Activated naive CD4-positive, alpha-beta T cell treated with anti-CD3 and anti-CD28 coated beads, Interleukin-2, amount 10 ng/mL, durations not matched to agents 7 days and 5 days (primary cell): ENCODE results near the gene PLEKHO2.
"Not testable (repeated sequence)": the region's sequence is repeated elsewhere in the genome, so short reads cannot be mapped to it uniquely, and the experiment has no call there.

ENCODE experiments used
- CTCF ChIA-PET: fragments of 350-600 bp; sonication (Branson Sonifier 250); formaldehyde crosslinking; loops from one replicate; lab custom pipeline; 2021; ENCODE audit warnings: antibody characterized with exemption; lab: Charles Lee
- DNase-seq: peaks from one replicate; pipeline ENCODE4 v3.0.0-alpha.2; 2020
- H3K27ac Mint-ChIP-seq: one replicate; pipeline ENCODE4 v1.8.0; 2021; ENCODE audit warnings: mild to moderate bottlenecking, moderate library complexity, mixed read lengths
- H3K27me3 Mint-ChIP-seq: one replicate; pipeline ENCODE4 v1.8.0; 2021; ENCODE audit warnings: mild to moderate bottlenecking, mixed read lengths
- H3K36me3 Mint-ChIP-seq: one replicate; pipeline ENCODE4 v1.8.0; 2021; ENCODE audit warnings: mixed read lengths
- H3K4me1 Mint-ChIP-seq: one replicate; pipeline ENCODE4 v1.8.0; 2021; ENCODE audit warnings: mixed read lengths
- H3K4me3 Mint-ChIP-seq: one replicate; pipeline ENCODE4 v1.8.0; 2021; ENCODE audit warnings: mild to moderate bottlenecking, moderate library complexity, mixed read lengths
- H3K9me3 Mint-ChIP-seq: one replicate; pipeline ENCODE4 v1.8.0; 2021; ENCODE audit warnings: mixed read lengths

Gene PLEKHO2

DNA sequence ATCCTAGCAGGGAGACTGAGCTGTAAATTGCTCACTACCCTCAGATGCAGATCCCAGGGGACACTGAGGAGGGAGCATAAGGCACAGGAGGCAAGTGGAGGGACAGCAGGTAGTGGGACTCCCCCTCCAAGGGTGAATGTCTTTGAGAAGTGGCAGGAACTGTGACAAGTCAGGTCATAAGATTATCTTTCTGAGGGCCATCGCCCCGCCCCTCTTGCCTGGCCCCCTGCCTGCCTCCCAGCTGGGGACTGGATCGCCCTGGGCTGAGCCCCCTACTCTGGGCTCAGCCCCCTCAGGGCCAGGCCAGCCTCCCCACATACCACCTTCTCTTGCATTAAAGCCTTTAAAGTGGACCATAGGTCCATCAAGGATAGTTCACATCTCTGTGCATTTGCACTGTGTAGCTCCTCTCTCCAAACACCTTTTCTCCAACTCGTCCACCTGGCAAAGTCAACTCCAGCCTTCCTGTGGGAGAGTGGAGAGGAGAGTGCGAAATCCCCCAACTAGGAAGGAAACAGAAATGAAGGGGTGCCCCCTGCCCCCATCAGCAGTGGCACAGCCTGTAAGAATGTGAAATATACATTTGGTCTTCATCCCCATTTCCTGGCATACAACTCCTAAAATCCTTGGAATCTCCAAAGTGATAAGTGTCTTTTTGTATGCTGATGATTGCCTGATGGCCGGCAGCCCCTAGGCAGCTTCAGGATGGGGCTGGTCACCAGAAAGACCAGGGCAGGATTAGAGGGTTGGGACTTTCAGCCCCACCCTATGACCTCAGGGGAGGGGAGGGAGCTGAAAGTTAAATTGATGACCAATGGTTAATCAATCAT, 31.0 kb upstream of the PLEKHO2 start:
- CTCF ChIA-PET: interaction anchor here (0.7 to 5.0 kb wide), 19 partner anchors 9 to 116 kb away, joined by 3 to 55 read pairs (median 4); partner anchors contain the start of gene ANKDD1A
- Mint-ChIP-seq H3K27ac (no peak overlapping the region), H3K4me1 (no peaks in the 10 kb centered on the region), H3K9me3 (no peaks in the 10 kb centered on the region), H3K36me3 (peaks cover 6% of the 10 kb centered on the region), H3K27me3 (peaks cover 50% of the 10 kb centered on the region), H3K4me3 (no peak overlapping the region)
- no peak for DNase-seq

DNA sequence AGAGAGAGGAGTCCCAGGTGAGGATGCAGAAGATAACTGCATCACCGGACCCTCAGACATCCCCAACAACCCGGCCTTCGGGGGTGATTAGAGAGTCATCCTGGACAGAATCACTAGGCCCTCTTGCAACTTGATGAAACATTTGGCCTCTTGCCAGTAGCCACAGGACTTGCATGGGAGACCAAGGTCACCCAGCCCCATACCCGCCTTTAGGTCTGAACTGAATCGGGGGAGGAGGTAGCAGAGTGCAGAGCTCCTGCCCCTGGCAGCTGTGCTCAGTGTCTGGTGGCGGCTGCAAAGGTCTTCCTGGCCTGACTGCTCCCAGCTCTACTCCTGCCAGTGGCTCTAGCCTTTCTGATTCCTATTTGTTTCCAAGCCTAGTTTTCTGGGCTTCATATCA, 28.6 kb upstream of the PLEKHO2 start:
- no peaks in the 10 kb centered on the region for H3K4me1 Mint-ChIP-seq
- peaks cover 12% of the 10 kb centered on the region for H3K36me3 Mint-ChIP-seq
- H3K9me3 Mint-ChIP-seq: no peaks in the 10 kb centered on the region
- no peak for DNase-seq
- H3K27ac Mint-ChIP-seq: no peak overlapping the region
- H3K4me3 Mint-ChIP-seq: no peak overlapping the region
- CTCF ChIA-PET: interaction anchor here (0.6 to 0.9 kb wide), 2 partner anchors 24 to 253 kb away, joined by 3 read pairs; no protein-coding TSS in a partner anchor
- peaks cover 33% of the 10 kb centered on the region for H3K27me3 Mint-ChIP-seq

DNA sequence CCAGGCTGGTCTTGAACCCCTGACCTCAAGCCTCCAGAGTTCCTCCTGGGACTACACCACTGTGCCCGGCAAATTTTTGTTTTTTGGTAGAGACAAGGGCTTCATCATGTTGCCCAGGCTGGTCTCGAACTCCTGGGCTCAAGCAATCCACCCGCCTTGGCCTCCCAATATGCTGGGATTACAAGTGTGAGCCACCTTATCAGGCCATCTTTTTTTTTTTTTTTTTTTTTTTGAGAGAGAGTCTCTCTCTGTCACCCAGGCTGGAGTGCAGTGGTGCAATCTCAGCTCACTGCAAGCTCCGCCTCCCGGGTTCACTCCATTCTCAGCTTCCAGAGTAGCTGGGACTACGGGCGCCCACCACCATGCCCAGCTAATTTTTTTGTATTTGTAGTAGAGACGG, 27.4 kb upstream of the PLEKHO2 start:
- Mint-ChIP-seq H3K27me3 (peaks cover 21% of the 10 kb centered on the region), H3K36me3 (peaks cover 16% of the 10 kb centered on the region)
- H3K9me3 Mint-ChIP-seq, DNase-seq, H3K27ac Mint-ChIP-seq, H3K4me3 Mint-ChIP-seq, H3K4me1 Mint-ChIP-seq: not testable (repeated sequence)
- CTCF ChIA-PET: interaction anchor here (1.2 kb wide), 1 partner anchor 23 kb away, joined by 4 read pairs; no protein-coding TSS in a partner anchor

DNA sequence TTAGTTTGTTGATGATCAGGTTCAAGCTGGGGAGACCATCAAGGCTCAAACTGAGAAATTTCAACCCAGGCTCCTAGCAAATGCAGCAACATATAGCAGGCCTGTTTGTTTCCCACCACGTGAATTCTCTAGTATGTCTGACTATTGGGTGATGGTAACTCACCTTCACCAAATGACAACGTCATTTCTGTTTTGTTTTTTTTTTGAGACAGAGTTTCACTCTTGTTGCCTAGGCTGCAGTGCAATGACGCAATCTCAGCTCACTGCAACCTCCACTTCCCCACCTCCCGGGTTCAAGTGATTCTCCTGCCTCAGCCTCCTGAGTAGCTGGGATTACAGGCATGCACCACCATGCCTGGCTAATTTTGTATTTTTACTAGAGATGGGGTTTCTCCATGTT, 26.8 kb upstream of the PLEKHO2 start:
- not testable (repeated sequence) for H3K4me3 Mint-ChIP-seq, H3K9me3 Mint-ChIP-seq, H3K4me1 Mint-ChIP-seq, H3K27ac Mint-ChIP-seq, DNase-seq
- H3K27me3 Mint-ChIP-seq: peaks cover 15% of the 10 kb centered on the region
- CTCF ChIA-PET: interaction anchor here (1.2 kb wide), 2 partner anchors 22 to 128 kb away, joined by 4 read pairs; no protein-coding TSS in a partner anchor
- H3K36me3 Mint-ChIP-seq: peaks cover 17% of the 10 kb centered on the region

DNA sequence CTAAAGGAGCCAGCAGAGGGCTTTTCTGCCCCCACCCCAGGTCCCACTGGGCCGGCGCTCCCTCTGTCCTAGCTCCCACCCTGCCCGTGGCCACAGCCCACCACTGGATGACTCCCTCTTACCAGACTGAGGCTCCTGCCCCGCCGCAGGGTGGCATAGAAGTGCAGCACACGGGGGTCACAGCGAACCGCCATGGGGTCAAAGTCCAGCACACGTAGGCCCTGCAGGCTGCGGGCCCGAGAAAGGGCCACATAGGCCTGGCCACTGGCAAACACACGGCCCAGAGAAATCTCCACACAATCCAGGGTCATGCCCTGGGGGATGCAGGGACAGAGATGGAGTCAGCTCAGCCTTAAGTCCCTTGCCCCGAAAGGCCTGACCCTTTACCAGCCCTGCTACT, 25.3 kb upstream of the PLEKHO2 start:
- DNase-seq: no peak
- peaks cover 2% of the 10 kb centered on the region for H3K4me1 Mint-ChIP-seq
- H3K27me3 Mint-ChIP-seq: peaks cover 5% of the 10 kb centered on the region
- CTCF ChIA-PET: interaction anchor here (1.2 to 1.7 kb wide), 2 partner anchors 19 to 130 kb away, joined by 4 to 5 read pairs; no protein-coding TSS in a partner anchor
- H3K36me3 Mint-ChIP-seq: peaks cover 26% of the 10 kb centered on the region
- no peak overlapping the region for H3K4me3 Mint-ChIP-seq
- H3K9me3 Mint-ChIP-seq: no peaks in the 10 kb centered on the region
- no peak overlapping the region for H3K27ac Mint-ChIP-seq

DNA sequence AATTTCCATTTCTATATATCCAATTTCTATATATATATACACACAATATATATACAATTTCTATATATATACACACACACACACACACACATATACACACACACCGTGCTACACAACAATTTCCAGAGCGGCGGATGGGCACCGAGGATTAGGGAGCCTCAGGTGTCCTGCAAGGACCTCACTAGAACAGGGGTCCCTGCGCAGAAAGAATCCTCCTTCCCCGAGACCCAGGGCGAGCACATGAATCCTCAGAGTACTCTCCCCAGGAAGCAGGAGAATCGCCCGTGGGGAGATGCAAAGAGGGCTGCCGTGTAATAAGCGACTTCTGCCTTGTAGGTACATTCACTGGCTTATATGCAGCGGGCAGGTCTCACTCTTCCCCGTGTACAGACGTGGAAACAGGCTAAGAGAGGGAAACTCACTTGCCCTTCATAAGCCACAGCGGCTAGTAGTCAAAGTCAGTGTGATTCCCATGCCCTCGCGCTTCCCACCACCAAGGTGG, 16.7 kb upstream of the PLEKHO2 start:
- Mint-ChIP-seq H3K4me3 (peak overlapping the region; percentile 88), H3K4me1 (peaks cover 44% of the 10 kb centered on the region), H3K36me3 (peaks cover 23% of the 10 kb centered on the region), H3K9me3 (no peaks in the 10 kb centered on the region), H3K27ac (peak overlapping the region; percentile 92), H3K27me3 (no peaks in the 10 kb centered on the region)
- CTCF ChIA-PET: interaction anchor here (1.0 to 1.3 kb wide), 4 partner anchors 11 to 69 kb away, joined by 3 to 8 read pairs (median 4); partner anchors contain the start of gene PLEKHO2
- DNase-seq: no peak

DNA sequence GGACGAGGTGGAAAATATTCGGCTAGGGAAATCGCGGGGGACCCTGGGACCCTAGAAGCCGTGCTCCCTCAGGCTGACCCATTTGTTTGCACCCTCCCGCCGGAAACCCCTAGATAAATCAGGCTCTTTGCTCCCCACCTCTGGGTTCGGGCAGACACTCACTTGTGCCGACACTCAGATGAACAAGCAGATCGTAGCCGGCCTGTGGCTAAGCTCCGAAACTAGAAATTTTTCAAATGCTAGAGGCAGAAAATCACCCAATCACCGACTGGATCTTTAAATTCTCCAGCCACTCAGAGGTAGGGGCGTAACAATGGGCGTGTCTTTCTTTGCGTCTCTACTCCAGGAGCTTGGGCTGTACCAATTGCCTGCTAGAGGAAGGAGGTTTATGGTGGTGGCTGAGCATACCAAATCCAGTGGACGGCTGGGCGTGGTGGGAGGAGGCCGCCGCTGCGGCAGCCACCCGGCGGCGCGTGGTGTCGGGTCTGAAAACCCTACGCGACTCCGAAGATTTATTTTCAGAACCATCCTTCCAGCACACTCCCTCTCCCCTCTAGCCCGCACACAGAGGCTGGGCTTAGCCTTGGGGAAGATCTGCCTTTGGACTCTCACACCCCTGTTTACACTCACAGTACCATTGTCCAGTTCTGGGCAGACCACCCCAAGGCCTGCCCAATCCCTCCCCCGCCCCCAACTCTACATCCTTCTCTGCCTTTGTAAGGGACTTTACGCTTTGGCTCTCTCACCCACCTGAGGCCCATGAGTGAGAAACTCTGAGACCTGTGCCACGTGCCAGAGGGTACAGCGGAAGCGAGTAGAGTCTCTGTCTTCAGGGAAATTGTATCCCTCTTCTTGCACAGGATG, 16.1 kb upstream of the PLEKHO2 start, which contains the start of gene PIF1:
Gene PIF1 (minus strand): TSS at position 217 of the 864 bp plus-strand sequence. CDS start 1,312 bp downstream, outside the sequence.
- H3K36me3 Mint-ChIP-seq: peaks cover 17% of the 10 kb centered on the region
- peak within 1 kb of the TSS; percentile 88 for H3K4me3 Mint-ChIP-seq
- no peaks in the 10 kb centered on the region for H3K9me3 Mint-ChIP-seq
- peaks cover 45% of the 10 kb centered on the region for H3K4me1 Mint-ChIP-seq
- H3K27me3 Mint-ChIP-seq: no peaks in the 10 kb centered on the region
- H3K27ac Mint-ChIP-seq: peak within 1 kb of the TSS; percentile 92
- DNase-seq: peak; percentile 96
- CTCF ChIA-PET: interaction anchor here (1.0 to 1.6 kb wide), 6 partner anchors 10 to 69 kb away, joined by 3 to 8 read pairs (median 4); partner anchors contain the start of gene PLEKHO2

DNA sequence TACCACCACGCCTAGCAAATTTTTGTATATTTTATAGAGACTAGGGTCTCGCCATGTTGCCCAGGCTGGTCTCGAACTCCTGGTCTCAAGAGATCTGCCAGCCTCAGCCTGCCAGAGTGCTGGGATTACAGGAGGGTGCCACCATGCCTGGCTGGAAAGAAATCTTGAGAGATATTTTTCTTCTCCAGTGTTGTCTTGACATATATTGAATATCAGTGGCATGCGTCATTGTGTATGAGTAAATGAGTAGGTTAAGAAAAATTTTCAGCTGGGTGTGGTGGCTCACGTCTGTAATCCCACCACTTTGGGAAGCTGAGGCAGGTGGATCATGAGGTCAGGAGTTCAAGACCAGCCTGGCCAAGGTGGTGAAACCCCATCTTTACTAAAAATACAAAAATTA, 12.7 kb upstream of the PLEKHO2 start:
- DNase-seq: no peak
- Mint-ChIP-seq H3K4me3 (no peak overlapping the region), H3K27me3 (no peaks in the 10 kb centered on the region), H3K36me3 (peaks cover 2% of the 10 kb centered on the region), H3K27ac (no peak overlapping the region), H3K4me1 (peaks cover 27% of the 10 kb centered on the region), H3K9me3 (no peaks in the 10 kb centered on the region)
- CTCF ChIA-PET: interaction anchor here (1.0 kb wide), 1 partner anchor 19 kb away, joined by 3 read pairs; no protein-coding TSS in a partner anchor

DNA sequence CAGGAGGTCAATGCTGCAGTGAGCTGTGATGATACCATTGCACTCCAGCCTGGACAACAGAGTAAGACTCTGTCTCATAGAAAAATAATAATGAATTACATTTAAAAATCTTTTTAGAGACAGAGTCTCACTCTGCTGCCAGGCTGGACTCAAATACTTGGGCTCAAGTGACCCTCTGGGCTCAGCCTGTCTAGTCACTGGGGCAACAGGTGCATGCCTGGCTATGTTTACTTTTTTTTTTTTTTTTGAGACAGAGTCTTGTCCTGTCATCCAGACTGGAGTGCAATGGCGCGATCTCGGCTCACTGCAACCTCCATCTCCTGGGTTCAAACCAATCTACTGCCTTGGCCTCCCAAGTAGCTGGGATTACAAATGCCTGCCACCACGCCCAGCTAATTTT, 8.0 kb upstream of the PLEKHO2 start:
- H3K4me1 Mint-ChIP-seq: peaks cover 37% of the 10 kb centered on the region
- H3K4me3 Mint-ChIP-seq: no peak overlapping the region
- peaks cover 1% of the 10 kb centered on the region for H3K36me3 Mint-ChIP-seq
- H3K27ac Mint-ChIP-seq: no peak overlapping the region
- no peaks in the 10 kb centered on the region for H3K9me3 Mint-ChIP-seq
- H3K27me3 Mint-ChIP-seq: no peaks in the 10 kb centered on the region
- DNase-seq: no peak
- CTCF ChIA-PET: no interaction called here

DNA sequence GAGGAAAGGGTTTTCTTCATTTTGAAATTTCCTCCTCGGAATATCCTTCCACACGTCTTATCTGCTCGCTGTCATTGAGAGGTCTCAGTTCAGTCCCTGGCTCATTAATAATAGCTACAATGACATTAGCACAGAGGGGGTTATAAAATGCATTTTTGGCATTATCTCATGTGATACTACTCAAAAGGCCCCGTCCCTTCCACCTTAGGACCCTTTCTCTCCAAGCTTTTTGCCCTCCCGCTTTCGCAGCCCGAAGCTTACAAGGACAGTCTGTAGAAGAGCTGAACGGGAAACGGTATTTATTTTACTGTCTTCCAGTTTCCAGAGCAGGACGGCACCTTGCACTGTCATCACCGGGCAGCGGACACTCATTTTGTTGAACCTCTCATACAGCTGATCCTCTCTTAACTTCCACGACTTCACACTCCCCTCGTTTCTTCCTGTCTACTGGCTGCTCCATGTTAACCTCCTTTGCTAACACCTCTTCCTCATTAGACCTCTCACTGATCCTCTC, 5.6 kb upstream of the PLEKHO2 start:
- H3K4me1 Mint-ChIP-seq: peaks cover 52% of the 10 kb centered on the region
- peaks cover 1% of the 10 kb centered on the region for H3K36me3 Mint-ChIP-seq
- H3K27me3 Mint-ChIP-seq: peaks cover 9% of the 10 kb centered on the region
- DNase-seq: no peak
- no peaks in the 10 kb centered on the region for H3K9me3 Mint-ChIP-seq
- peak overlapping the region; percentile 80 for H3K27ac Mint-ChIP-seq
- peak overlapping the region; percentile 2 for H3K4me3 Mint-ChIP-seq
- CTCF ChIA-PET: interaction anchor here (0.7 to 2.2 kb wide), 17 partner anchors 8 to 88 kb away, joined by 3 to 12 read pairs (median 5); partner anchors contain the start of gene PIF1

DNA sequence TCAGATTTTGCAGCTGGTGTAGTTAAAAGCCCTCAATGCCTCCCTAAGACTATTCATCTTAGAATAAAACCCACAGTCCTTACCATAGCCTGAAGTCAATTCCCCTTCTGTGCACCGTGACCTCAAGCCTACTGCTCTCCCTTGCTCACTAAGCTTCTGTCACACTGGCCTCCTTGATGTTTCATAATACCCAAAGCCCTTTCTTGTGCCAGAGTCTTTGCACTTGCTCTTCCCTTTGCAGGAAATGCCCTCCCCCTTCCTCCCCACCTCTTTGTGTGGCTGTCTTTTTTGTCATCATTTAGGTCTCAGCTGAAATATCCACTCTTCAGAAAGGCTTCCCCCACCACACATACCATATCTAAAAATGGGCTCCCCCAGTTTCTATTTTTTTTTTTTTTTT, 4.2 kb upstream of the PLEKHO2 start:
- Mint-ChIP-seq H3K27ac (peak overlapping the region; percentile 98), H3K9me3 (no peaks in the 10 kb centered on the region), H3K4me3 (peak overlapping the region; percentile 13), H3K36me3 (peaks cover 7% of the 10 kb centered on the region), H3K4me1 (peaks cover 59% of the 10 kb centered on the region), H3K27me3 (peaks cover 9% of the 10 kb centered on the region)
- peak; percentile 76 for DNase-seq
- CTCF ChIA-PET: interaction anchor here (0.7 to 2.2 kb wide), 7 partner anchors 22 to 57 kb away, joined by 3 to 7 read pairs (median 4); no protein-coding TSS in a partner anchor

DNA sequence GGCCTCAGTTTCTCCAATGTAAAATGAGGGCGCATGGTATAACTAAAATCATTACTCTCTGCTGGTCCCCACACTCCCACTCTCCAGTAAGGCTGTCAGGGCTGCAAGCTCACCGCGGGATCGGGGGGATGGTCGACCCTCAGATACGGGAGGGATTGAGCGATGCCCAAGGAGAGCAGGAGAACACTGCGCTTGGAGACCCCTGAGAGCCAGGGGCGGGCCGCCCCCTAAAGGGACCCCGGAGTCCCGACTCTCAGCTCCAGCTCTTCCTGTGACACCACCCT, 713 bp upstream of the PLEKHO2 start:
- CTCF ChIA-PET: interaction anchor here (0.6 to 3.4 kb wide), 5 partner anchors 9 to 53 kb away, joined by 3 to 16 read pairs (median 6); partner anchors contain the start of gene PIF1

More for the DNA sequence above, 713 bp upstream of the PLEKHO2 start:
- no peak for DNase-seq
- no peaks in the 10 kb centered on the region for H3K9me3 Mint-ChIP-seq
- peak overlapping the region; percentile 81 for H3K27ac Mint-ChIP-seq
- H3K4me1 Mint-ChIP-seq: peaks cover 85% of the 10 kb centered on the region
- H3K36me3 Mint-ChIP-seq: peaks cover 14% of the 10 kb centered on the region
- peaks cover 9% of the 10 kb centered on the region for H3K27me3 Mint-ChIP-seq
- H3K4me3 Mint-ChIP-seq: peak overlapping the region; percentile 99
